Uterus (tissue), 2 donors: Measurements from ENCODE around the gene BTBD9.

Experiments
- CTCF ChIP-seq, 4 experiments: fragments of 200-600 bp in 2 of 4; fragments of 450-650 bp in 2 of 4; sonication (generic) in 2 of 4; IDR thresholded peaks; one replicate each; pipeline ENCODE4 v1.5.1; 2016 to 2019; ENCODE audit warnings: antibody characterized with exemption in 4 of 4, mild to moderate bottlenecking in 2 of 4, moderate library complexity in 1 of 4
- POLR2A ChIP-seq, 2 donors: fragments of 450-650 bp; IDR thresholded peaks; one replicate each; pipeline ENCODE4 v1.6.1; 2016; ENCODE audit warnings: antibody characterized with exemption in 2 of 2, mild to moderate bottlenecking in 1 of 2, moderate library complexity in 1 of 2

- TF ChIP-seq CTCF (IDR thresholded peaks at IDR 0.05): no peak
- no peak for TF ChIP-seq POLR2A (IDR thresholded peaks at IDR 0.05)
Observed at GRCh38 chr6:38504996-38505395, 134.7 kb downstream of the BTBD9 start.
